PC-3 (cell line): ENCODE measurements around the gene MATN1. TPM values are rescaled to one million over a fixed set of nuclear protein-coding genes. Genes with fewer than 3 reads are reported as not detected.

Experiments
- ATAC-seq: fragments of 200-7000 bp; cut with Tn5 transposase; 2 replicates; pipeline ENCODE4 v1.9.1; 2020; ENCODE audit warnings: mild to moderate bottlenecking, moderate library complexity
- BruUV-seq: library from RNA; stranded (reverse); fragments of 400-500 nt; replicated peaks from 2 replicates; lab custom pipeline; 2021; lab: Mats Ljungman, UMichigan
- CTCF ChIA-PET: fragments of 300-600 bp; sonication (Branson Sonifier 250); formaldehyde crosslinking; loops from one replicate; lab custom pipeline; 2022; ENCODE audit warnings: antibody characterized with exemption; lab: Charles Lee
- POLR2A ChIA-PET: fragments of 300-600 bp; sonication (Branson Sonifier 250); formaldehyde crosslinking; loops from one replicate; lab custom pipeline; 2022; ENCODE audit warnings: antibody characterized with exemption; ENCODE audit not compliant: unreplicated experiment; lab: Charles Lee
- DNase-seq: peaks from one replicate; pipeline ENCODE4 v3.0.0-alpha.2; 2015
- H2AFZ ChIP-seq: fragments of 300-600 bp; sonication (generic); 2 replicates; pipeline ENCODE4 v1.6.0; 2016; ENCODE audit warnings: antibody characterized with exemption, low read length
- H3F3A ChIP-seq: fragments of 300-600 bp; sonication (generic); one replicate; pipeline ENCODE4 v1.6.0; 2017; ENCODE audit warnings: antibody characterized with exemption, low read length, control low read depth, mild to moderate bottlenecking; ENCODE audit not compliant: unreplicated experiment
- H3K27ac ChIP-seq: fragments of 300-600 bp; sonication (generic); 2 replicates; pipeline ENCODE4 v1.5.1; 2016; ENCODE audit warnings: mild to moderate bottlenecking, low read length
- H3K27me3 ChIP-seq: fragments of 300-600 bp; sonication (generic); 2 replicates; pipeline ENCODE4 v1.6.1; 2016; ENCODE audit warnings: low read length, mixed read lengths
- H3K36me3 ChIP-seq: fragments of 300-600 bp; sonication (generic); 2 replicates; pipeline ENCODE4 v1.6.1; 2016; ENCODE audit warnings: low read depth, mixed run types, low read length, mixed read lengths
- H3K4me1 ChIP-seq: fragments of 300-600 bp; sonication (generic); 2 replicates; pipeline ENCODE4 v1.5.1; 2016; ENCODE audit warnings: low read length; ENCODE audit not compliant: insufficient read depth
- H3K4me2 ChIP-seq: fragments of 300-600 bp; sonication (generic); 2 replicates; pipeline ENCODE4 v1.6.0; 2016; ENCODE audit warnings: low read length
- H3K4me3 ChIP-seq: fragments of 300-600 bp; sonication (generic); 2 replicates; pipeline ENCODE4 v1.5.1; 2016; ENCODE audit warnings: mild to moderate bottlenecking, low read length, mixed read lengths
- H3K79me2 ChIP-seq: fragments of 300-600 bp; sonication (generic); 2 replicates; pipeline ENCODE4 v1.6.1; 2017; ENCODE audit warnings: low read length, mixed read lengths
- H3K9ac ChIP-seq: fragments of 300-600 bp; sonication (generic); 2 replicates; pipeline ENCODE4 v1.6.0; 2016; ENCODE audit warnings: mild to moderate bottlenecking, low read length
- H3K9me2 ChIP-seq: fragments of 300-600 bp; sonication (generic); replicated peaks from 2 replicates; pipeline ENCODE4 v1.6.1; 2016; ENCODE audit warnings: mixed run types, low read length, mixed read lengths
- H3K9me3 ChIP-seq: fragments of 300-600 bp; sonication (generic); 2 replicates; pipeline ENCODE4 v1.6.1; 2016; ENCODE audit warnings: low read length, mixed read lengths
- H4K20me1 ChIP-seq: fragments of 300-600 bp; sonication (generic); 2 replicates; pipeline ENCODE4 v1.6.1; 2016; ENCODE audit warnings: low read length, mixed read lengths
- CTCF ChIP-seq: fragments of 300-600 bp; sonication (generic); conservative IDR thresholded peaks from 2 replicates; pipeline ENCODE4 v1.5.1; 2017; ENCODE audit warnings: antibody characterized with exemption, low read depth, mild to moderate bottlenecking, low read length
- EZH2 ChIP-seq: fragments of 300-600 bp; sonication (generic); IDR thresholded peaks from one replicate; pipeline ENCODE4 v1.6.1; 2017; ENCODE audit warnings: antibody characterized with exemption, mild to moderate bottlenecking, low read length; ENCODE audit not compliant: unreplicated experiment
- EZH2phosphoT487 ChIP-seq: fragments of 300-600 bp; sonication (generic); IDR thresholded peaks from 2 replicates; pipeline ENCODE4 v1.6.1; 2018; ENCODE audit warnings: mild to moderate bottlenecking, antibody characterized with exemption, low read length, borderline replicate concordance
- intact Hi-C: fragments of 100-400 bp; cut with micrococcal nuclease; formaldehyde crosslinking; loops from 2 replicates; pipeline ENCODE4 v1.9.0; 2023
- total RNA-seq: library from RNA; depleted of rRNA; stranded (reverse); fragments of >200 nt; gene quantifications from 2 replicates; pipeline ENCODE4 v1.2.3, GENCODE V29; 2014

The MATN1 gene
- total RNA-seq, 1 experiment from 2014 or later: not detected

- no peaks in the 10 kb centered on the region for H3K9me3 ChIP-seq
- no TSS peak for BruUV-seq
- H4K20me1 ChIP-seq: no peaks in the 10 kb centered on the region
- DNase-seq: peak; percentile 56
- intact Hi-C loops: no loop called here
- H2AFZ ChIP-seq: no peak overlapping the region
- H3K27me3 ChIP-seq: peaks cover 20% of the 10 kb centered on the region
- no peaks in the 10 kb centered on the region for H3K79me2 ChIP-seq
- H3K27ac ChIP-seq: no peak overlapping the region
- no peaks in the 10 kb centered on the region for H3K36me3 ChIP-seq
- ATAC-seq: peak; percentile 15; the same call in 1 of the 2 replicates
- H3K4me2 ChIP-seq: no peak overlapping the region
- H3K4me3 ChIP-seq: no peak overlapping the region
- TF ChIP-seq CTCF (peak; percentile 34; the same call in 1 of the 2 replicates), EZH2 (no peak), EZH2phosphoT487 (no peak)
- POLR2A ChIA-PET: no interaction called here
- H3K4me1 ChIP-seq: no peaks in the 10 kb centered on the region
- H3F3A ChIP-seq: no peaks in the 10 kb centered on the region
- H3K9ac ChIP-seq: no peak overlapping the region
- H3K9me2 ChIP-seq: no peaks in the 10 kb centered on the region
- CTCF ChIA-PET: no interaction called here
These were observed 25.6 kb downstream of the MATN1 start for GRCh38 chr1:30697571-30698376.

- Histone ChIP-seq H3K9me3 (no peaks in the 10 kb centered on the region), H3F3A (no peaks in the 10 kb centered on the region), H3K79me2 (no peaks in the 10 kb centered on the region), H3K4me3 (no peak overlapping the region), H3K27me3 (peaks cover 20% of the 10 kb centered on the region), H3K4me2 (no peak overlapping the region), H3K27ac (no peak overlapping the region), H4K20me1 (no peaks in the 10 kb centered on the region), H3K9me2 (no peaks in the 10 kb centered on the region), H3K36me3 (no peaks in the 10 kb centered on the region), H2AFZ (no peak overlapping the region), H3K4me1 (no peaks in the 10 kb centered on the region), H3K9ac (no peak overlapping the region)
- ATAC-seq (no peak), DNase-seq (no peak)
- ChIA-PET POLR2A (no interaction called here), CTCF (no interaction called here)
- BruUV-seq: no TSS peak
- intact Hi-C loops: no loop called here
- TF ChIP-seq CTCF: no peak
- no peak for TF ChIP-seq EZH2
- TF ChIP-seq EZH2phosphoT487: no peak
These were observed 26.6 kb downstream of the MATN1 start for GRCh38 chr1:30696831-30697230.

GRCh38 chr1:30695439-30695841 is 27.9 kb downstream of the MATN1 start:
- POLR2A ChIA-PET: no interaction called here
- Histone ChIP-seq H3F3A (no peaks in the 10 kb centered on the region), H3K27me3 (peaks cover 20% of the 10 kb centered on the region), H3K9me3 (no peaks in the 10 kb centered on the region), H3K27ac (no peak overlapping the region), H3K9ac (no peak overlapping the region), H3K9me2 (no peaks in the 10 kb centered on the region), H3K4me1 (no peaks in the 10 kb centered on the region), H3K4me3 (no peak overlapping the region), H3K4me2 (no peak overlapping the region), H2AFZ (no peak overlapping the region), H4K20me1 (no peaks in the 10 kb centered on the region), H3K36me3 (no peaks in the 10 kb centered on the region), H3K79me2 (no peaks in the 10 kb centered on the region)
- intact Hi-C loops: no loop called here
- TF ChIP-seq EZH2 (no peak), CTCF (no peak), EZH2phosphoT487 (no peak)
- CTCF ChIA-PET: no interaction called here
- ATAC-seq (no peak), DNase-seq (no peak)
- BruUV-seq: no TSS peak
